AG09309 (cell line): Measurements from ENCODE around the gene BORCS5.

Source experiments
- DNase-seq: peaks from one replicate; pipeline ENCODE4 v3.0.0-alpha.2; 2010; ENCODE audit warnings: low read depth
- H3K4me3 ChIP-seq: 2 replicates; pipeline ENCODE4 v1.5.1; 2011; ENCODE audit warnings: mild to moderate bottlenecking, low read depth, low read length, moderate library complexity; ENCODE audit not compliant: control insufficient read depth
- TF ChIP-seq, protein P1 (sequence below): IDR thresholded peaks from 2 replicates; pipeline ENCODE4 v1.5.1; 2011; ENCODE audit warnings: mild to moderate bottlenecking, low read depth, low read length, inconsistent platforms; ENCODE audit not compliant: insufficient read depth, control insufficient read depth; ENCODE audit errors: missing control alignments

The BORCS5 gene

DNA sequence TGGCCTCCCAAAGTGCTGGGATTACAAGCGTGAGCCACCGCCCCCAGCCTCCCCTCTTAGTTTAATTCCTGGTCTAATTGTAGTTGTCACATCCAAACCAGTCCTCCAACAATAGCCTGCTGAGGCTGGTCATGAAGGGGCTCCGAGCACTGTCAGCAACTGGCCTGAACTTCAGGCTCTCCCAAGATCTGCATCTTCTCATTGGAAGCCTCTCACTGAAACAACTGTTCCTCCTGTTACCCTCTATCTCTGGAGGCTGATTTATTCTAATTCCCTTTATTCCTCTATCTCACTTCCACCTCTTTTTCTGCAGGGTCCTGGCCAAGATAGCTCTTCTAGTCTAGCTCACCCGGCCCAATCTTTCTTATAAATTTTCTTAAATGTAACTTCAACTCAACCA is 116.3 kb downstream of the BORCS5 start:
- H3K4me3 ChIP-seq, result no peak overlapping the region
- no peak for DNase-seq
- TF ChIP-seq, protein P1, sequence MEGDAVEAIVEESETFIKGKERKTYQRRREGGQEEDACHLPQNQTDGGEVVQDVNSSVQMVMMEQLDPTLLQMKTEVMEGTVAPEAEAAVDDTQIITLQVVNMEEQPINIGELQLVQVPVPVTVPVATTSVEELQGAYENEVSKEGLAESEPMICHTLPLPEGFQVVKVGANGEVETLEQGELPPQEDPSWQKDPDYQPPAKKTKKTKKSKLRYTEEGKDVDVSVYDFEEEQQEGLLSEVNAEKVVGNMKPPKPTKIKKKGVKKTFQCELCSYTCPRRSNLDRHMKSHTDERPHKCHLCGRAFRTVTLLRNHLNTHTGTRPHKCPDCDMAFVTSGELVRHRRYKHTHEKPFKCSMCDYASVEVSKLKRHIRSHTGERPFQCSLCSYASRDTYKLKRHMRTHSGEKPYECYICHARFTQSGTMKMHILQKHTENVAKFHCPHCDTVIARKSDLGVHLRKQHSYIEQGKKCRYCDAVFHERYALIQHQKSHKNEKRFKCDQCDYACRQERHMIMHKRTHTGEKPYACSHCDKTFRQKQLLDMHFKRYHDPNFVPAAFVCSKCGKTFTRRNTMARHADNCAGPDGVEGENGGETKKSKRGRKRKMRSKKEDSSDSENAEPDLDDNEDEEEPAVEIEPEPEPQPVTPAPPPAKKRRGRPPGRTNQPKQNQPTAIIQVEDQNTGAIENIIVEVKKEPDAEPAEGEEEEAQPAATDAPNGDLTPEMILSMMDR, result no peak

DNA sequence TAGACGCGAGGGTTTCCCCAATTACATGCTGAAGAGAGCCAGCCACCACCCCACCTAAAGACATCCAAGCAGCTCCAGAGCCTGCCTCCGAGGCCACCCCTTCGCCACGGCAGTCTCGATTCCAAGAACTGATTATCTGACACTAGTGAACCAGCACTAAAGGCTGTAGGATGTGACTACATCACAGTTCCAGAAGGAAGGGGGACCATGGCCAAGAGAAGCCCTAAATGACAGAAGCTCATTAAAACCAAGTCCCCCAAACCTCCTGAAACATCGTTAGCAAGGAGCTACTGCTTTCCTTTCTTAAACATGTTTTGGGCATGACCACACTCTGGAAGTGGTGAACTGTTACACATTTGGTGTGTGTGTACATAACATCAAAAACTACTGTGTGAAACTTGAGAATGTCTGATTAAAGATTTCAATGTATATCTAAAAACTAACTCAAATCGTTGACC is 117.6 kb downstream of the BORCS5 start:
- H3K4me3 ChIP-seq, result no peak overlapping the region
- TF ChIP-seq, protein P1, result no peak
- no peak for DNase-seq

DNA sequence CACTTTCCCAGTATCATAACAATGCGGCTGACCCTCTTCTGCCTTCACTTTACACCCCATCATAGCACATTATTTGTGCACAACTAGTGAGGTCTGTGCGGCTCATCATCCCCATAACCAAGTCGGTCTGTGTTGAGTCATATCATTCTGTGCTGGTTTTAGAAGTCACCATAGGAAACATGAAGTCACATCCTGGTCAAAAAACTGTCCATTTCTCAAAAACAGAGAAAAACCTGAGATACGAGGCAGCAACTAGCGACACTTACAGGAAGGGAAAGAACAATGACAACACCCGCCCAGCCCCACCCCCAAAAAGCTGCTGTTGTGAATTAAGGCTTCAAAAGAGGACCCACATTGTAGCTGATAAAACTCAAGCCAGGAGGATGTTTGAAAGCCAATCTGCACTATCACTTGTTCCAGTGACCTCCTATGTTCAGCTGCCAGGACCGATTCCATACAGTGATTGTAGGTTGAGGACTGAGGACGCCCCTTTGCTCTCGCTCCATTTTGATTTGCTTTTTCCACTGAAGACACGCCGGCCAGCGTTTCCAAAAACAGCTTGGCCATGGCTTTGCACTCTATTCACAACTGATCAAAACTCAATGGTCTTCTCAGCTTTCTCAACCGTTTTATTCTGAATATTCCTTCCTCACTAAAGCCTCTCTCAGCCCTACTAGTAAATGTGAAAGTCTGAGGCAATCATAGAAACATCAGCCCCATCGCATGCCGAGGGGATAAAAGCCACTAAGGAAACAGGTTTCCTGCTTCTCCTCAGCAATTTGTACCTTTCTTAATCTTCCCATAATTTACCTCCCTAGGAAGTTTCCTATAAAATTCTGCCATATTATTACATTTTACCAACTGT is 118.3 kb downstream of the BORCS5 start:
- no peak for DNase-seq
- H3K4me3 ChIP-seq, result no peak overlapping the region
- TF ChIP-seq, protein P1, result no peak

DNA sequence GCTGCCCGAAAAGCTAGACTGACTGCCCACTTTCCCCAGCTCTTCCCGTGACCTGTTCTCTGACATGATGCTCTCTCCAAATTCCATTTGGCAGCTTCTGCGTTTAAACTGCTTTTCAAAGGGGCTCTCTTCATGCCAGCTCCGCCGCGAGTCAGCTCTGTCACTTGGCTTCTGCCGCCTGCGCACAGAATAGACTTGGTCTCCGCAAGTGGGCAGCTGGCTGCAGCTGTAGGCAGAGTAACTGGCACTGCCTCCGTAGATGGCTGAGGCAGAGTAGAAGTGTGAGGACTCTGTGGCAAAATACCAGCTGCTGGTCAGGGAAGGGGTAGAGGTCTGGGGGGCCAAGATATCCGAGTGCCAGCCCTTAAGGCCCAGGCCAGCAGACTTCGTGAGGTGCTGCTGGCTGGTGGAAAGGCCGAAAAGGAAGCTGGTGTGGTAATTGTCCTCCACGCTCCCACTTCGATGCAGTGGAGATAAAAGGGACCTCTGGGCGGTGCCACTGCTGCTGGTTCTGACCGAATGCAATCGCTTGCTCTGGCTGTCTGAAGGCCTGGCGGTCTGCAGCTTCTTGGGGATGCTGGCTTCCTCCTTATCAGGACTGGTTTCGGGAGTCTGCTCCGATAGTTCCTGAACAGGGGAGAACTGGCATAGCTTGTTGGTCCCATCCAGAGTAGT is 120.1 kb downstream of the BORCS5 start:
- no peak for DNase-seq
- TF ChIP-seq, protein P1, result no peak

DNA sequence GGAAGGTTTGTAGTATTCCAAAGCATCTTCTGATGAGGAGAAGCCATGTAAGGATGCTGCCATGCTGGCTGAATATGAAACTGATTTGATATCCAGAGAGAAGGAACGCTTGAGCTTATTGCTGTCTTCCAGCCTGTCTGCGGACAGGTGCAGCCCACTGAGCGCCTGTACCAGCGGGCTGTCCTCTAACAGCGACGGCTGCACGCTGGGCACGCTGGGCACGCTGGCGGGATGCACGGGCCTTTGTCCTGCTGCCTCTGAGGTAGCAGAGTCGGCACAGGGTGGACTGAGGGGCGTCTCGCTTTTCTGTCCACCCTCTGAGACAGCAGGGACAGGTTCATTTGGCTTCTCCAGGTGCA is 120.6 kb downstream of the BORCS5 start:
- TF ChIP-seq, protein P1, result no peak
- H3K4me3 ChIP-seq, result no peak overlapping the region
- no peak for DNase-seq

More for the DNA sequence above, 120.1 kb downstream of the BORCS5 start:
- no peak overlapping the region for H3K4me3 ChIP-seq

DNA sequence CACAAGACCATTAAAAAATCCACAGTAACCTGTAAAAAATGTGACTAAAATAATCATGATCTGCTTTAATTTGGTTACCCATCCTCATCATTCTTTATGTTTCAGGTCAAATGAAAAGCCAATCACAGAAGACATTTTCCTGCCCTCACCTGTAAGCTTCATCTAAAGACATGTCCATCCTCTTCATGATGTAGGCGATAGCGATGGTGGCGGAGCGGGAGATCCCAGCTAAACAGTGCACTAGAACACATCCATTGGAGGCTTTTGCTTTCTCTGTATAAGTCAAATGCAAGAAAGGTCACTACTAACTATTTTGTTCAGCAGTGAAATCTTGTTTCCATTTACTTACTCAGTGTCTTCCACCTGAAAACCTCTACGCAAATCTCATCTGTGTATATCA is 123.2 kb downstream of the BORCS5 start:
- DNase-seq, result no peak
- TF ChIP-seq, protein P1, result no peak
- no peak overlapping the region for H3K4me3 ChIP-seq
